ENCODE data around the gene UCP3. TPM values are rescaled to one million over a fixed set of nuclear protein-coding genes. Genes with fewer than 3 reads are reported as not detected.

UCP3 gene
- total RNA-seq, 1 donor from 2014 or later: 2.0 TPM

- Histone ChIP-seq H3K4me3 (ENCODE audit: insufficient read depth, low read depth, low read length) (no peak overlapping the region), H3K9ac (ENCODE audit: low read length) (no peak overlapping the region), H3K27me3 (ENCODE audit: insufficient read depth, low read length) (no peaks in the 10 kb centered on the region), H3K4me1 (ENCODE audit: insufficient read depth, low read length) (peaks cover 17% of the 10 kb centered on the region), H3K79me2 (ENCODE audit: insufficient read depth, low read length) (no peaks in the 10 kb centered on the region), H4K20me1 (ENCODE audit: insufficient read depth, low read length) (no peaks in the 10 kb centered on the region), H3K4me2 (ENCODE audit: low read length) (no peak overlapping the region), H3K36me3 (ENCODE audit: insufficient read depth, low read length) (no peaks in the 10 kb centered on the region), H3K27ac (ENCODE audit: low read depth, low read length) (no peak overlapping the region), H2AFZ (ENCODE audit: low read depth, low read length) (no peak overlapping the region), H3K9me3 (ENCODE audit: insufficient read depth, low read depth, low read length) (no peaks in the 10 kb centered on the region)
- H3K9me3 Mint-ChIP-seq (ENCODE audit: unreplicated experiment): no peaks in the 10 kb centered on the region
- DNase-seq (ENCODE audit: low read depth): no peak
- H3K4me1 Mint-ChIP-seq (ENCODE audit: low read depth, unreplicated experiment): peaks cover 25% of the 10 kb centered on the region
- H3K27ac Mint-ChIP-seq (ENCODE audit: unreplicated experiment): no peak overlapping the region
- no peak for TF ChIP-seq EZH2 (IDR thresholded peaks at IDR 0.05; ENCODE audit: insufficient read depth, low read length)
- TF ChIP-seq CTCF (IDR thresholded peaks at IDR 0.05; ENCODE audit: insufficient read depth, low read depth, low read length): no peak
- H3K27me3 Mint-ChIP-seq (ENCODE audit: low read depth, unreplicated experiment): no peaks in the 10 kb centered on the region
- H3K4me3 Mint-ChIP-seq (ENCODE audit: unreplicated experiment): no peak overlapping the region
- peaks cover 27% of the 10 kb centered on the region for H3K36me3 Mint-ChIP-seq (ENCODE audit: low read depth, unreplicated experiment)
- FAIRE-seq: no peak
Observed at GRCh38 chr11:74020539-74020938, 11.7 kb upstream of the UCP3 start.

- Histone ChIP-seq H3K9me3 (ENCODE audit: insufficient read depth, low read depth, low read length) (no peaks in the 10 kb centered on the region), H3K4me1 (ENCODE audit: insufficient read depth, low read length) (peaks cover 13% of the 10 kb centered on the region), H3K4me2 (ENCODE audit: low read length) (peak overlapping the region; percentile 14), H3K27me3 (ENCODE audit: insufficient read depth, low read length) (no peaks in the 10 kb centered on the region), H3K36me3 (ENCODE audit: insufficient read depth, low read length) (no peaks in the 10 kb centered on the region), H3K27ac (ENCODE audit: low read depth, low read length) (no peak overlapping the region), H3K9ac (ENCODE audit: low read length) (no peak overlapping the region), H2AFZ (ENCODE audit: low read depth, low read length) (no peak overlapping the region), H3K79me2 (ENCODE audit: insufficient read depth, low read length) (no peaks in the 10 kb centered on the region), H3K4me3 (ENCODE audit: insufficient read depth, low read depth, low read length) (no peak overlapping the region), H4K20me1 (ENCODE audit: insufficient read depth, low read length) (no peaks in the 10 kb centered on the region)
- Mint-ChIP-seq H3K27ac (ENCODE audit: unreplicated experiment) (peak overlapping the region; percentile 8), H3K27me3 (ENCODE audit: low read depth, unreplicated experiment) (no peaks in the 10 kb centered on the region), H3K4me3 (ENCODE audit: unreplicated experiment) (peak overlapping the region; percentile 40), H3K36me3 (ENCODE audit: low read depth, unreplicated experiment) (peaks cover 32% of the 10 kb centered on the region), H3K9me3 (ENCODE audit: unreplicated experiment) (no peaks in the 10 kb centered on the region), H3K4me1 (ENCODE audit: low read depth, unreplicated experiment) (peaks cover 22% of the 10 kb centered on the region)
- peak; percentile 59 for DNase-seq (ENCODE audit: low read depth)
- TF ChIP-seq EZH2 (IDR thresholded peaks at IDR 0.05; ENCODE audit: insufficient read depth, low read length) (no peak), CTCF (IDR thresholded peaks at IDR 0.05; ENCODE audit: insufficient read depth, low read depth, low read length) (no peak)
- no peak for FAIRE-seq
Observed at GRCh38 chr11:74019860-74020259, 11.0 kb upstream of the UCP3 start.

- Mint-ChIP-seq H3K27ac (ENCODE audit: unreplicated experiment) (peak overlapping the region; percentile 47), H3K9me3 (ENCODE audit: unreplicated experiment) (no peaks in the 10 kb centered on the region), H3K27me3 (ENCODE audit: low read depth, unreplicated experiment) (no peaks in the 10 kb centered on the region), H3K4me1 (ENCODE audit: low read depth, unreplicated experiment) (peaks cover 19% of the 10 kb centered on the region), H3K4me3 (ENCODE audit: unreplicated experiment) (peak overlapping the region; percentile 40), H3K36me3 (ENCODE audit: low read depth, unreplicated experiment) (peaks cover 38% of the 10 kb centered on the region)
- Histone ChIP-seq H3K36me3 (ENCODE audit: insufficient read depth, low read length) (no peaks in the 10 kb centered on the region), H3K9me3 (ENCODE audit: insufficient read depth, low read depth, low read length) (no peaks in the 10 kb centered on the region), H3K4me3 (ENCODE audit: insufficient read depth, low read depth, low read length) (no peak overlapping the region), H3K4me2 (ENCODE audit: low read length) (no peak overlapping the region), H2AFZ (ENCODE audit: low read depth, low read length) (no peak overlapping the region), H3K27me3 (ENCODE audit: insufficient read depth, low read length) (no peaks in the 10 kb centered on the region), H3K9ac (ENCODE audit: low read length) (no peak overlapping the region), H3K27ac (ENCODE audit: low read depth, low read length) (no peak overlapping the region), H4K20me1 (ENCODE audit: insufficient read depth, low read length) (no peaks in the 10 kb centered on the region), H3K4me1 (ENCODE audit: insufficient read depth, low read length) (peaks cover 9% of the 10 kb centered on the region), H3K79me2 (ENCODE audit: insufficient read depth, low read length) (no peaks in the 10 kb centered on the region)
- TF ChIP-seq CTCF (IDR thresholded peaks at IDR 0.05; ENCODE audit: insufficient read depth, low read depth, low read length) (no peak), EZH2 (IDR thresholded peaks at IDR 0.05; ENCODE audit: insufficient read depth, low read length) (no peak)
- DNase-seq (ENCODE audit: low read depth) (no peak), FAIRE-seq (no peak)
Observed at GRCh38 chr11:74019104-74019738, 10.3 kb upstream of the UCP3 start.
